Measurements from ENCODE around the gene LUM. TPM values are rescaled to one million over a fixed set of nuclear protein-coding genes. Genes with fewer than 3 reads are reported as not detected.

LUM gene
- polyA plus RNA-seq, 3 donors: not detected

GRCh38 chr12:91105807-91106206, 5.5 kb downstream of the LUM start:
- no peaks in the 10 kb centered on the region for H3K36me3 Mint-ChIP-seq
- Histone ChIP-seq H3K4me3 (replicated peaks in 1 of 3; ENCODE audit: low read depth in 2 of 3, low read length in 3 of 3) (no peak overlapping the region), H3K36me3 (replicated peaks in 1 of 2; ENCODE audit: control insufficient read depth in 1 of 2, insufficient read depth in 2 of 2, low read length in 2 of 2) (no peaks in the 10 kb centered on the region), H3K9me3 (replicated peaks in 1 of 2; ENCODE audit: control insufficient read depth in 1 of 2, insufficient read depth in 1 of 2, low read length in 2 of 2) (no peaks in the 10 kb centered on the region), H3K27ac (ENCODE audit: low read depth in 1 of 2, low read length in 2 of 2) (no peak overlapping the region), H3K9ac (ENCODE audit: insufficient read depth, low read length, poor library complexity, severe bottlenecking) (no peak overlapping the region), H3K79me2 (ENCODE audit: insufficient read depth, low read length) (no peaks in the 10 kb centered on the region), H4K20me1 (ENCODE audit: insufficient read depth, low read length) (no peaks in the 10 kb centered on the region), H3K4me2 (replicated peaks; ENCODE audit: extremely low read depth, low read length, poor library complexity, severe bottlenecking) (no peak overlapping the region), H3K27me3 (ENCODE audit: control insufficient read depth in 2 of 2, insufficient read depth in 2 of 2, low read length in 2 of 2) (no peaks in the 10 kb centered on the region), H3K4me1 (ENCODE audit: control insufficient read depth in 1 of 2, insufficient read depth in 2 of 2, low read length in 2 of 2) (no peaks in the 10 kb centered on the region), H2AFZ (ENCODE audit: insufficient read depth, low read depth, low read length, poor library complexity, severe bottlenecking) (no peak overlapping the region)
- intact Hi-C loops (cut with micrococcal nuclease): no loop called here
- peaks cover 0 to 3% (median 0%) of the 10 kb centered on the region in 3 donors for H3K27me3 Mint-ChIP-seq (ENCODE audit: low read depth in 3 of 3)
- no peak overlapping the region for H3K27ac Mint-ChIP-seq
- DNase-seq: no peak
- no CpG with 5 or more reads among the region's 5 CpGs for WGBS (ENCODE audit: insufficient coverage)
- H3K4me3 Mint-ChIP-seq: no peak overlapping the region
- H3K9me3 Mint-ChIP-seq: no peaks in the 10 kb centered on the region
- TF ChIP-seq CTCF (IDR thresholded peaks at IDR 0.05): no peak
- peaks cover 3% of the 10 kb centered on the region for H3K4me1 Mint-ChIP-seq

DNA sequence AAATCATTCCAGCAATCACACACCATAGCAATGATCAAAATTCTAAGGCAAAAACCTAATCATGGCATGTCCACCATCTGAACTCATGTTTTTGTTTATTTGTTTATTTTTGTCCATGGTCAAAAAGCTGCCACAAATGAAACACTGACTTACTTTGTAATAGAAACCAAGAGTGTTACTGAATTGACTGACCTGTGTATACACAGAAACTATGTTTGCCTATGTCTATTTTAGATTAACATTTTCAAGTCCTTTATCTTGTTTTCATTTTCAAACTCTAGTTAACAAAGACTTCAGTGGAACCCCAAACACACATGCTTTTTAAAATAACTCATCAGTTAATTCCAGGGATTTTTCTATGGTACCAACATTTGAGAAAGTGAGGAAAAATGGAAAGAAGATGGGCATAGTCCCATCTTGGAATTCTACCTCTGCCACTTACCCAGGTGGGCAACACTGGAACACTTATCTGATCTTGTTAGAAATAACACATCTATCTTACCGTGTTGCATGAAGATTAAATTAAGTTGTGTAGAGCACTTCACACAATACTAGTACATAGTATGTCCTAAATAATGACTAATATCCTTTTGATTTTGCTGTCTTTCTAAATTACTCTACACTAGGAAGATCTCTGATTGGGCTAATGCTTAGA, 6.4 kb downstream of the LUM start:
- Mint-ChIP-seq H3K27me3 (ENCODE audit: low read depth in 3 of 3) (peaks cover 0 to 3% (median 0%) of the 10 kb centered on the region in 3 donors), H3K4me3 (no peak overlapping the region), H3K4me1 (peaks cover 3% of the 10 kb centered on the region), H3K36me3 (no peaks in the 10 kb centered on the region), H3K27ac (no peak overlapping the region), H3K9me3 (no peaks in the 10 kb centered on the region)
- no peak overlapping the region for H3K9ac ChIP-seq (ENCODE audit: insufficient read depth, low read length, poor library complexity, severe bottlenecking)
- no peak overlapping the region for H3K4me3 ChIP-seq (replicated peaks in 1 of 3; ENCODE audit: low read depth in 2 of 3, low read length in 3 of 3)
- no peaks in the 10 kb centered on the region for H3K36me3 ChIP-seq (replicated peaks in 1 of 2; ENCODE audit: control insufficient read depth in 1 of 2, insufficient read depth in 2 of 2, low read length in 2 of 2)
- H3K4me1 ChIP-seq (ENCODE audit: control insufficient read depth in 1 of 2, insufficient read depth in 2 of 2, low read length in 2 of 2): no peaks in the 10 kb centered on the region
- no CpG with 5 or more reads among the region's 1 CpG for whole genome bisulfite sequencing (ENCODE audit: insufficient coverage)
- H3K27me3 ChIP-seq (ENCODE audit: control insufficient read depth in 2 of 2, insufficient read depth in 2 of 2, low read length in 2 of 2): no peaks in the 10 kb centered on the region
- no peak for DNase-seq
- no peaks in the 10 kb centered on the region for H3K79me2 ChIP-seq (ENCODE audit: insufficient read depth, low read length)
- no peaks in the 10 kb centered on the region for H4K20me1 ChIP-seq (ENCODE audit: insufficient read depth, low read length)
- H3K4me2 ChIP-seq (replicated peaks; ENCODE audit: extremely low read depth, low read length, poor library complexity, severe bottlenecking): no peak overlapping the region
- no peaks in the 10 kb centered on the region for H3K9me3 ChIP-seq (replicated peaks in 1 of 2; ENCODE audit: control insufficient read depth in 1 of 2, insufficient read depth in 1 of 2, low read length in 2 of 2)
- intact Hi-C loops (cut with micrococcal nuclease): no loop called here
- H2AFZ ChIP-seq (ENCODE audit: insufficient read depth, low read depth, low read length, poor library complexity, severe bottlenecking): no peak overlapping the region
- TF ChIP-seq CTCF (IDR thresholded peaks at IDR 0.05): no peak
- no peak overlapping the region for H3K27ac ChIP-seq (ENCODE audit: low read depth in 1 of 2, low read length in 2 of 2)
